ACC112 (cell line): Measurements from ENCODE around the gene WDR4.
"Not testable (repeated sequence)": the region's sequence is repeated elsewhere in the genome, so short reads cannot be mapped to it uniquely, and the experiment has no call there.

Source experiments
- H2AFZ ChIP-seq: fragments of 200-600 bp; sonication (generic); one replicate; pipeline ENCODE4 v1.6.0; 2017; ENCODE audit warnings: antibody characterized with exemption, low read length; ENCODE audit not compliant: unreplicated experiment
- H3K27ac ChIP-seq: fragments of 200-600 bp; sonication (generic); 2 replicates; pipeline ENCODE4 v1.5.1; 2014; ENCODE audit warnings: low read depth, mild to moderate bottlenecking, antibody characterized with exemption, low read length, moderate library complexity
- H3K27me3 ChIP-seq: fragments of 200-600 bp; sonication (generic); 2 replicates; pipeline ENCODE4 v1.6.1; 2014; ENCODE audit warnings: mild to moderate bottlenecking, antibody characterized with exemption, low read length, moderate library complexity, mixed read lengths; ENCODE audit not compliant: insufficient read depth
- H3K36me3 ChIP-seq: fragments of 200-600 bp; sonication (generic); 2 replicates; pipeline ENCODE4 v1.6.1; 2016; ENCODE audit warnings: mild to moderate bottlenecking, antibody characterized with exemption, low read length, moderate library complexity, mixed read lengths; ENCODE audit not compliant: insufficient read depth
- H3K4me1 ChIP-seq: fragments of 200-600 bp; sonication (generic); one replicate; pipeline ENCODE4 v1.6.1; 2016; ENCODE audit warnings: low read length, mixed read lengths; ENCODE audit not compliant: insufficient read depth, unreplicated experiment, control insufficient read depth
- H3K4me3 ChIP-seq: fragments of 200-600 bp; sonication (generic); 2 replicates; pipeline ENCODE4 v1.5.1; 2014; ENCODE audit warnings: mild to moderate bottlenecking, low read depth, low read length
- H3K79me2 ChIP-seq: fragments of 200-600 bp; sonication (generic); one replicate; pipeline ENCODE4 v1.6.0; 2016; ENCODE audit warnings: low read length; ENCODE audit not compliant: control insufficient read depth, unreplicated experiment, insufficient read depth

The WDR4 gene

GRCh38 chr21:42830456-42831455 is 48.6 kb downstream of the WDR4 start:
- no peaks in the 10 kb centered on the region for H3K36me3 ChIP-seq
- H3K4me3 ChIP-seq, result no peak overlapping the region
- no peaks in the 10 kb centered on the region for H3K4me1 ChIP-seq
- H3K27me3 ChIP-seq, result peaks cover 44% of the 10 kb centered on the region
- H3K79me2 ChIP-seq, result no peaks in the 10 kb centered on the region
- H2AFZ ChIP-seq, result no peak overlapping the region
- no peak overlapping the region for H3K27ac ChIP-seq

GRCh38 chr21:42829954-42830353 is 49.4 kb downstream of the WDR4 start:
- H3K4me1 ChIP-seq, result no peaks in the 10 kb centered on the region
- no peak overlapping the region for H2AFZ ChIP-seq
- H3K27ac ChIP-seq, result no peak overlapping the region
- no peak overlapping the region for H3K4me3 ChIP-seq
- H3K27me3 ChIP-seq, result peaks cover 52% of the 10 kb centered on the region
- H3K79me2 ChIP-seq, result no peaks in the 10 kb centered on the region
- no peaks in the 10 kb centered on the region for H3K36me3 ChIP-seq

DNA sequence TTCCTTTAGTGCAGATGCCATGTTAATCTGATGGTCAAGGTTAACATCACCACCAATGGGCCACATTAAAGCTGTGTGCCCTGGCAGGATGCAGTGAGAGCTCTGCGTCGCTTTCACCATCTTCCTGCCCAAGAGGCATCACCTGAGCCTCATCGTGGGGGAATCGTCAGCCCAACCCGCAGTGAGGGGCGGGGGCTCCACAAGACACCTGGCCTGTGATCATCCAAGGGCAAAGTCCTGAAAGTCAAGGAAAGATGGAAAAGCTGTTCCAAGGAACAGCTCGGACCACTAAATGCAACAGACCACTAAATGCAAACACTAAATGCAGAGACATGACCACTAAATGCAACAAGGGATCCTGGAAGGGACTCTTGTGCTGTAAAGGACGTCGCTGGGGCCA is 49.9 kb downstream of the WDR4 start:
- H3K27me3 ChIP-seq, result peaks cover 55% of the 10 kb centered on the region
- H3K79me2 ChIP-seq, result no peaks in the 10 kb centered on the region
- no peak overlapping the region for H2AFZ ChIP-seq
- no peaks in the 10 kb centered on the region for H3K4me1 ChIP-seq
- H3K36me3 ChIP-seq, result no peaks in the 10 kb centered on the region
- no peak overlapping the region for H3K27ac ChIP-seq
- H3K4me3 ChIP-seq, result no peak overlapping the region

- Histone ChIP-seq H3K4me3 (no peak overlapping the region), H3K36me3 (no peaks in the 10 kb centered on the region), H3K4me1 (no peaks in the 10 kb centered on the region), H3K27me3 (peaks cover 65% of the 10 kb centered on the region), H3K27ac (no peak overlapping the region), H3K79me2 (no peaks in the 10 kb centered on the region), H2AFZ (no peak overlapping the region)
These were observed 51.8 kb downstream of the WDR4 start for GRCh38 chr21:42827588-42827987.

DNA sequence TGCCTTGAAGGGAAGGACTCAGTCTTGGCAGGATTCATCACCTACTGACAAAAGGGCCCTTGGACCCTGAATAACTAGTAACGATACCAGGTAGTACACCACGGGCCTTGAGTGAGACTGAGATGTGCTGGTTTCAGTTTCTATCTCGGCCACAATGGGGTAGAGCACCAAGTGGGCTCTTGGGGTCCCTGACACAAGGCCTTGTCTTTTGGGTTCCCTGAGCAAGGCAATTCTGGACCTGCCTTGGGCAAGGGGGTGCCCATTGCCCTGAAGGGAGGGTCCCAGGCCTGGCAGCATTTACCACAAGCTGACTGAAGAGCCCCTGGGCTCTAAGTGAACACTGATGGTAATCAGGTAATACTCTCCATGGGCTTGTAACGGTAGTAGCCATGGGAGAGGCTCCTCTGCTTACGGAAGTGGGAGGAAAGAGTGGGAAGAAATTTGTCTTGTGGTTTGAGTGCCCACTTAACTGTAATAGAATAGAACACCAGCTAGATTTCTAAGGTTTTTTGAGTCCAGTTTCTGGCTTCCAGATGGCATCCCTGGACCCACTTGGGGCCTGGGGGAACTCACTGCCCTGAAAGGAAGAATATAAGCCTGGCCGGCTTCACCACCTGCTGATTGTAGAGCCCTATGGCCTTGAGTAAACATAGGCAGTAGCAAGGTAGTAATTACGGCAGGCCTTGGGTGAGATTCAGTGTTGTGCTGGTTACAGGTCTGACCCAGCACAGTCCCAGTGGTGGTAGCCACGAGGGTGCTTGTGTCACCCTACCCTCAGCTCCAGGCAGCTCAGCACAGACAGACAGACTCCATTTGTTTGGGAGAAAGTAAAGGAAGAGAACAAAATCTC is 58.5 kb downstream of the WDR4 start:
- H3K79me2 ChIP-seq, result no peaks in the 10 kb centered on the region
- no peak overlapping the region for H2AFZ ChIP-seq
- no peak overlapping the region for H3K27ac ChIP-seq
- H3K27me3 ChIP-seq, result peaks cover 56% of the 10 kb centered on the region
- H3K36me3 ChIP-seq, result no peaks in the 10 kb centered on the region
- H3K4me1 ChIP-seq, result no peaks in the 10 kb centered on the region
- no peak overlapping the region for H3K4me3 ChIP-seq

GRCh38 chr21:42819861-42820615 is 59.3 kb downstream of the WDR4 start:
- Histone ChIP-seq H3K4me3 (no peak overlapping the region), H3K36me3 (no peaks in the 10 kb centered on the region), H3K79me2 (no peaks in the 10 kb centered on the region), H2AFZ (no peak overlapping the region), H3K4me1 (no peaks in the 10 kb centered on the region), H3K27me3 (peaks cover 48% of the 10 kb centered on the region), H3K27ac (no peak overlapping the region)

GRCh38 chr21:42818328-42818749 is 61.0 kb downstream of the WDR4 start:
- Histone ChIP-seq H3K4me1 (no peaks in the 10 kb centered on the region), H3K4me3 (no peak overlapping the region), H3K79me2 (no peaks in the 10 kb centered on the region), H3K27me3 (peaks cover 34% of the 10 kb centered on the region), H3K27ac (no peak overlapping the region), H2AFZ (no peak overlapping the region), H3K36me3 (no peaks in the 10 kb centered on the region)

GRCh38 chr21:42815217-42815616 is 64.1 kb downstream of the WDR4 start:
- H3K4me1 ChIP-seq, result no peaks in the 10 kb centered on the region
- peaks cover 7% of the 10 kb centered on the region; the same call in 1 of the 2 replicates for H3K27me3 ChIP-seq
- no peak overlapping the region for H3K4me3 ChIP-seq
- H2AFZ ChIP-seq, result no peak overlapping the region
- no peak overlapping the region for H3K27ac ChIP-seq
- H3K36me3 ChIP-seq, result no peaks in the 10 kb centered on the region
- H3K79me2 ChIP-seq, result no peaks in the 10 kb centered on the region

DNA sequence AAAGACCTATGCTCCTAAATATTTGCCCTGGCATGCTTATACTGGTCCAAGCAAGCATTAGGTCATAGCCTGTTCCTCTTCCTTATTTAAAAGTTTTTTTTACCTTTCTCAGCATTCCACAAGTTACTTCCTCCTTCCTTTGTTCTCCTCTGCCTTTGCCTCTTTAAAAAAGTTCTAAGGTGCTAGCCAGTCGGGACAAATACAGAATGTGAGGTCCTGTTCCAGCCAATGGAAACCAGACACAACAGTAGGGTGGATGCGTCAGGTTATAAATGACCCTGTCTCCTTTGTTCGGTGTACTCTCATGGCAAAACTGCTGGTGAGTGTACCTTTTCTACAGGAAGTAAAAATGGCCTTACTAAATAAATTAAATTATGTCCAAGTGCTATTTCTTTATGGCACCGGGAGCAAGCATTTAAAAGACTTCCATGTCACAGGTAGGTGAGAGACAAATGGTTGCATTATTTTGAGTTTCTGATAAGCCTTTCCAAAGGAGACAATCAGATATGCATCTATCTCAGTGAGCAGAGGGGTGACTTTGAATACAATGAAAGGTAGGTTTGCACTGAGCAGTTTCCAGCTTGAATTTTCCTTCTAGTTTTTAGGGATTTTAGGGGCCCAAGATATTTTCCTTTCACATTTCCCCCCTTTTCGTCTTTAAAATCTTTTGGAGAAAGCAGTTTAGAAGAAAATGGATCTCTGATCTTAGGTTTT is 66.7 kb downstream of the WDR4 start:
- not testable (repeated sequence) for H3K79me2 ChIP-seq, H3K36me3 ChIP-seq, H3K27ac ChIP-seq, H2AFZ ChIP-seq, H3K4me1 ChIP-seq, H3K4me3 ChIP-seq
- peaks cover 31% of the 10 kb centered on the region for H3K27me3 ChIP-seq

DNA sequence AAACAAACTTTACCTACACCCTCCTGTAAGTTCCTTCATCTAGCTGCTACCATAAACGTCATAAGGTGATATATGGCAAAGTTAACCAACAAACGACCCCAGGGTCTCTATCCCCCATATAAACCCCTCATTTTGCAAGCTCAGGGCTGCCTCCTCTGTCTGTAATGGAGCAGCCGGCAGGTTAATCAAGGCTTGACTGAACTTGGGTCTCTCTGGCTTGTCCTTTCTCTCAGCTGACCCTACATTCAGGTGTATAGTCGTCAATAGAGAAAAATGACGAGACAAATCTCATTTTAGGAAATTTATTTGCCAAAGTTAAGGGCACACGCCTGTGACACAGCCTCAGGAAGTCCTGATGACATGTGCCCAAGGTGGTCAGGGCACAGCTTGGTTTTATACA is 67.4 kb downstream of the WDR4 start:
- no peak overlapping the region for H3K27ac ChIP-seq
- peaks cover 35% of the 10 kb centered on the region for H3K27me3 ChIP-seq
- no peak overlapping the region for H2AFZ ChIP-seq
- H3K79me2 ChIP-seq, result no peaks in the 10 kb centered on the region
- H3K4me3 ChIP-seq, result no peak overlapping the region
- H3K36me3 ChIP-seq, result no peaks in the 10 kb centered on the region
- H3K4me1 ChIP-seq, result no peaks in the 10 kb centered on the region
